GM18526 (cell line): ENCODE results near the gene PDPK1.

Source experiments
- POLR2A ChIP-seq: IDR thresholded peaks from 3 replicates; pipeline ENCODE4 v1.6.1; 2011; ENCODE audit not compliant: insufficient read length; ENCODE audit errors: extremely low read depth

The PDPK1 gene

DNA sequence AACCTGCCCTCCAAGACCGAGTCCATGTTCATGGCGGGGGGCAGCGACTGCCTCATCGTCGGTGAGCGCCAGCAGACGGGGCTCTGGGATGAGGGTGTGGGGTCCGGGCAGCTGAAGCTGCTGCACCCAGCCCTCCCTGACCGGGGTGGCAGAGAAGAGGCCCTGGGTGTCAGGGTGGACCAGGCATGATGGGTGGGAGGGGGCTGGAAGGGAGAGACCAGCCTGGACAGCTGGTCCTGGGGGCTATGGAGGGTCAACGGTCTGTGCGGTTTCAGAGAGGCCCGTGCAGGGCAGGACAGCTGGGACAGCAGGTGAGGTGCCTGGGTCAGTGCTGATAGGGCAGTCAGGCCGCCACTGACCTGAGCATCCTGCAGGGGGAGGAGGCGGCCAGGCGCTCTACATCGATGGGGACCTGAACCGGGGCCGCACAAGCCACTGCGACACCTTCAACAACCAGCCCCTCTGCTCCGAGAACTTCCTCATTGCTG, 37.3 kb upstream of the PDPK1 start:
- no peak for TF ChIP-seq POLR2A

DNA sequence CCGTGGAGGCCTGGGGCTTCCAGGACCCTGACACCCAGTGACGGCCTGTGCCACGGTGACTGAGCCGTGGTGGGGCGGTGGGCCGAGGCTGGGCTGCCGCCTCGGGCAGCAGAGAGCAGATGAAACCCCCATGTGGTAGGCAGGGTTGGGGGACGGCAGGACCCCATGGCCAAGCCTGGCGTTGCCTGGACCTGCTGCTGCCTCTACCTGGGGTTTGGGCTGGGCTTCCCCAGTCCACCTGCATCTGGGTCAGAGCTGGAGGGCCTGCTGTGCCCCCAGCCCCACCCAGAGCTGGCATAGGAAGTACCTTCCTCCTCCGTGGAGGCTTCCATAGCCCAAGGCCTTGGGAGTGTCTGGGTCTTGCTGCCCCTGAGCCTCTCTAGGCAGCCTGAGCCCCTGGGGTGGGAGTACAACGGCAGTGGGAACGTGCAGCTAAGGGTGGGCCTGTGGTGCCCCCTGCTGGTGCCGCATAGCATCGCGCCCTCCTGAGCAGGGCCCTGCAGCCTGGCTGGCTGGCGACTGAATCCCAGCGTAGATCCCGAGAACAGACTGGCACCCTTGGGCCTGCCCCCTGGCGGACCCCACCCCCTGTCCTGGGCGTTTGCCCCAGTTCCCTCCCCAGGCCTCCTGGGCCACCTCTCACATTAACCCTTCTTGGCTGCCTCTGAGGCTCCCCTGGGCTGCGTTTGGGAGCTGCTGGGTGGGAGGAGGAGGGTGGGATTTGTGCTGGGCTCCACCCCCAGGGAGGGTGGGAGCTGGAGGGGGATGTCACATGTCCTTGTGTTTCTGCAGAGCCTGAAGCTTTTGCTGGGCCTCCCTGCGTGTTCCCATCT, 36.7 kb upstream of the PDPK1 start:
- TF ChIP-seq POLR2A = no peak

- TF ChIP-seq POLR2A = no peak
These were observed 35.6 kb upstream of the PDPK1 start for GRCh38 chr16:2501946-2502895.

- no peak for TF ChIP-seq POLR2A
These were observed 32.1 kb upstream of the PDPK1 start for GRCh38 chr16:2505695-2506094.

GRCh38 chr16:2507052-2507659, 30.7 kb upstream of the PDPK1 start:
- no peak for TF ChIP-seq POLR2A

DNA sequence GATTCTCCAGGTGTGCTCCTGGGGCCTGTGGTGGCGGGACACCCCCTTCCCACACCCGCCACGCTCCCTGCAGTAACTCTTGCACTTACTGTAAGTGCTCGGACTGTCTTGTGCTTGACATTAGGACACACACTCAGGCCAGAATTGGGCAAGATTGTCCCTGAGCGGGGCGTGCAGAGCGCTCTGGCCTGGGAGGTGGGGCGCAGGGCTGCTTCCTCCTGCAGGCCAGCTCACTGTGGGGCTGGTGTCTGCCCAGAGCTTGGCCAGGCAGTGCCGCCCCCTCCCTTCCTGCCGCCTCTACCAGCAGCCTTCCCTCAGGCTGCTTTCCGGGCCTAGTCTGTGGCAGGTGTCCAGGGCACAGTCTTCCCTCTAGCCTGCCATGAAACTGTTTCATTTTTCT, 30.2 kb upstream of the PDPK1 start:
- no peak for TF ChIP-seq POLR2A

- no peak for TF ChIP-seq POLR2A
These were observed 29.0 kb upstream of the PDPK1 start for GRCh38 chr16:2508722-2509400.

DNA sequence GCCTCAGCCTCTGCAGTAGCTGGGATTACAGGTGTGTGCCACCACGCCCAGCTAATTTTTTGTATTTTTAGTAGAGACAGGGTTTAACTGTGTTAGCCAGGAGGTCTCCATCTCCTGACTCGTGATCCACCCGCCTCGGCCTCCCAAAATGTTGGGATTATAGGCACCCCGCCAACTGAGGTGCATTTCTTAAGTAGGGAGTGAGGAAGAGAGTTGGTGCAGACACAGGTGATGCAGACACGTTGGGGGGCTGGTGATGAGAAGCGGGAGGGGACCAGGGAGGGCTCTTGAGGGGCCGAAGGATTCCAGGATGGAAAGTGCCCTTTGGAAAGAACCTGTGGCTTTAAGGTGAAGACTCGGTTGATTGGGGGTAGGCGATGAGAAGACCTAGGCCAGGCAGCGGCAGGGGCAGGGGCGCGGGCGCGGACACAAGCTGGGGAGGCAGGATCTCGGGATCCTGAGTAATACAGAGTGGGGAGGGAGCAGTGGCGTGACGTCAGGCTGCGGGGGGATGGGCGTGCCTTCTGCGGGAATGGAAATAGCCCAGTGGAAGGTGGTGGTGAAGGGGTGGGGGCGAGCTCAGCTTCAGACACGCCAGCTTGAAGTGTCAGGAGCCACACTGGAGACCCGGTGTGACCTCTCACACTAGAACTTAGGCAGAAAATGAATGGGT, 26.6 kb upstream of the PDPK1 start:
- no peak for TF ChIP-seq POLR2A

GRCh38 chr16:2511996-2512734, 25.7 kb upstream of the PDPK1 start:
- TF ChIP-seq POLR2A = no peak

DNA sequence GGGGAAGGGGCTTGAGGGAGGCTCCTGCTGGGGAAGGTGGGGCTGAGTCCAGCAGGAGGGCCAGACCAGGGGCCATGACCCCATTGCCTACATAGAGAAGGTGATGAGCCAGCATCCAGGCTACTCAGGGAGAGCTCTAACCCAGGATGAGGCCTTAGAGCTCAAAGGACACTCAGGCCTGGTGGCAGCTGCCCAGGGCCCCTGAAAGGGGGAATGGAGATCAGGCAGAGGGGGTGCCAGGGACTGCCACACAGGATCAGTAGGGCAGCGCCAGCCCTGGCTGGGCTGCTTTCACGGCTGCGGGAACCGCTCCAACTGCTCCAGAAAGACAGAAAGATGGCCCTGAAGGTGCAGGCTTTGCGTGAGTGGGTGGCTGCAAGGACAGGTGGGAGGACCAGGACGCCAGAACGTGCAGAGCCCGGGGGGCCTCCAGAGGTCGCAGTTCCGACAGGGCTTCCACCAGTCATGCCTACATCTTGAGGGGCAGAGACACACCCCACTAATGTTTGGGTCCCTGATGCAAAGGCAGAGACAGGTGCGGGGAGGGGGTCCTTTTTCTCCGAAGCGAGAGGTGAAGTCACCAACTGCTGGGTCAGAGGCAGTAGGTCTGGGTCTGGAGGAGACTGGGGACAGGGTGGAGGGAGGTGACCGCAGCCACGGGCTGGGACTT, 25.0 kb upstream of the PDPK1 start:
- TF ChIP-seq POLR2A = no peak

DNA sequence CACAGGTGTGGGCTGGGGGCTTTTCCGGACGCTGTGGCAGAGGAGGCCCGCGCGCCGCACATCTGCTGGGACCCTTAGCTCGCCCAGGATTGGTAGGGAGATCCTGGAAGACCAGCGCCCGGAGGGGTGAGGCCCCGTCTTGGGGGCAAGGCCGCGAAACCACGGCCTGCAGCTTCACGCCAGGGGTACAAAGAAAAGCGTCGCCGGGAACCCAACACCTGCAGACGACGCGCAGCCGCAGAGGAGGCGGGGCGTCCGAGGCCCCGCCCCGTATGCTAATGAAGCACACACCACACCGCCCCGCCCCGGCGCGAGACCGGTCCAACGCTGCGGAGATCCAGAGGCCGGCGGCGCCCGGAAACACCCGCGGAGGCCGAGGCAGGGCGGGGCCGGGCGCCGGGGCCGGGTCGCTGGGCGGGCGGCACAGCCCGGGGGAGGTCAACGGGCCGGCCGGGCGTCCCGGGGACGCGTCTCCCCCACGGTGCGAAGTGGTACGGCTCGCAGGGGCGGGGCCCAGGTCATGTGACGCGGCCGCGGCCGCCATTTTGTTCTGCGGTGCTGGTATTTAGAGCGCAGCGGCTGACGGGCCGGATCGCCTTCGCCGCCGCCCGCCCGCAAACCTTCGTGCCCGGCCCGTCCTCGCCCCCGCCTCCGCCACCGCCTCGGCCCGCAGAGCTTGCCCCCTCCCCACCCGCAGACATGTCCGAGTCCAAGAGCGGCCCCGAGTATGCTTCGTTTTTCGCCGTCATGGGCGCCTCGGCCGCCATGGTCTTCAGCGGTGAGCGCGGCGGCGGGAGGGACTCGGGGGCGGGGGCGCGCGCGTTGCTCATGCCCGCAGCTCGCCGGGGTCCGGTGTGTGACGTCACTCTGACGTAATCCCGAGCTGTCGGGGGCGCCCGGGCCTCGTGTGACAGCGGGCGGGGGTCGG, 24.2 kb upstream of the PDPK1 start, which contains the start of gene ATP6V0C:
TSS of gene ATP6V0C (plus strand) at position 548 of the 928 bp plus-strand sequence. CDS start at position 700, 152 bp downstream.
- peak; percentile 90 for TF ChIP-seq POLR2A
